GM03348 (cell line): Measurements from ENCODE around the gene MLLT6.

ENCODE experiments used
- DNase-seq: peaks from one replicate; pipeline ENCODE4 v3.0.0; 2012; ENCODE audit warnings: low spot score

The MLLT6 gene

DNA sequence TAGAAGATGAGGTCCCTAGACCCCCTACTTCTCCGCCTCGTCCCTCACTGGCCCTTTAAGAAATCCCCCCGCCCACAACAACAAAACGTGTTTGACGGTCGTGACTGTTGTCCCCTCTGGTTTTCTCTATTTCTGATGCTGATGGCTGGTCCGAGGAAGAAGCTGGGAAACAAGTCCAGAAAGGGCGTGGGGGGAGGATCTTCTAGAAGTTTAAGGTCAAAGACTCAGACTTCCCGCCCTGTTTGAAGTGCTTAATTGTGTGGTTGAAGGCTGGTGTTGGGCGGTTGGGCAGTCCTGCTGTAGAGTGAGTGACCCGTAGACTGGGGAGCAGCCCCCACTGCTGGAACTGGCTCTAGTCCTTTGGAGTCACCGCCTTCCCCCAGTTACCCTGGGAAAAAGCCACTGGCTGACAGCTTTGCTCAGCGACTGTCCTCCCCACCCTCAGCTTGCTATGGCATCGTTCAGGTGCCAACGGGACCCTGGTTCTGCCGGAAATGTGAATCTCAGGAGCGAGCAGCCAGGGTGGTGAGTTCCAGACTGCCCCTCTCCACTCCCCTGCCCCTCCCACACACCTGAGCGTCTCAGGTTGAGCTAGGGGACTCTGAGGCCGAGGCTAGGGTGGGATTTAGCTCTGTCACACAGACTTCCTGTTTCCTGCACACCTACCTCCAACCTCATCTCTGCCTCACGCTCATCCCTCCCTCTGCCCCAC, 1.6 kb downstream of the MLLT6 start:
- peak; percentile 40 for DNase-seq

GRCh38 chr17:38707678-38708351, 2.7 kb downstream of the MLLT6 start:
- DNase-seq, result no peak

GRCh38 chr17:38709104-38709820, 4.2 kb downstream of the MLLT6 start:
- no peak for DNase-seq

GRCh38 chr17:38709864-38710603, 5.0 kb downstream of the MLLT6 start:
- DNase-seq, result no peak

- DNase-seq, result no peak
Observed at GRCh38 chr17:38710604-38710962, 5.5 kb downstream of the MLLT6 start.

DNA sequence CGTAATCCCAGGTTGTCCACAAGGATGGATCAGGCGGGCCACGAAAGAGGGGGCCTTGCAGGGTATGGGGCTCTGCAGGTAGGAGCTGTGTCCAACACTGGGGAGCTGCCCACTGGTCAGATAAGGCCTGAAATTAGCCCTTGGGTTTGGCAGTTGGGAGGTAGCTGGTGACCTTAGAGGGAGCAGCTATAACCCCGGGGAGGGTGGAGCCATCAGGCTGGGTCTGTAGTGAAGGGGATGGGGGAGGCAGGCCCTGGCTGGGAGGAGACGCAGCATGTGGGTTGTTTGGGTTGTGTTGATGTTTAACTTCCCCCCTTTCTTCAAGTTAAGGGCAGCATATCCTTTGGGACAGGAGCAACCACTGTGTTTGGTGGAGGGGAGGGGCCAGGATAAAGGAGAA, 5.9 kb downstream of the MLLT6 start:
- no peak for DNase-seq

DNA sequence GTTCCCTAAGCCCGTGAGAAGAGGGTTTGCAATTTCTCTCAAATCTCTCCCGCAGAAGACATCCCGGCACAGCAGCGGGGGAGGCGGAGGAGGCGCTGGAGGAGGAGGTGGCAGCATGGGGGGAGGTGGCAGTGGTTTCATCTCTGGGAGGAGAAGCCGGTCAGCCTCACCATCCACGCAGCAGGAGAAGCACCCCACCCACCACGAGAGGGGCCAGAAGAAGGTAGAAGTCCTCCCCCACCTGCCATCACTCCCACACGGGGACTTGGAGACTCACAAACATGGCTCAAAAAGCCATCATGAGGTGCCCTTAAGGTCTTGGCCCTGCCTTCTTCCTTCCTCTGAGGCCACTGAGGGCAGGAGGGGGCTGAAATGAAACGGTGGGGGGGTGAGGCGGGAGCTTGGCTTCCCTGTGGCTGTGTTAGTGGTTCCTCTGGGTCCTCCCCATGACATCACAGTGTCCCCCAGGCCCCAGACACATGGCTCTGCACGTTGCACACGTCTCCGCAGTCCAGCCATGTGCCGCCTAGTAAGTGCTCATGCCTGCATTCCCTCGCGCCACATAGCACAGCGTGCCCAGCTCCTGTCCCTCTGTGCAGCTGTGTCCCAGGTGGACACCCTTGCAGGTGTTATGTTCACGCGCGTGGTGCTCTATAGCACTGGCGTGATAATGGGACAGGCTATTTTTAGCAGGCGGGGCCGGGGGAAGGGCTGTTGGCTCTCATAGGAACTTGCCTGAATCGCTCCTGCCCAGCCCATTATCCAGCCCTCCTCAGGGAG, 6.9 kb downstream of the MLLT6 start:
- DNase-seq, result no peak

GRCh38 chr17:38712593-38712992, 7.5 kb downstream of the MLLT6 start:
- no peak for DNase-seq

DNA sequence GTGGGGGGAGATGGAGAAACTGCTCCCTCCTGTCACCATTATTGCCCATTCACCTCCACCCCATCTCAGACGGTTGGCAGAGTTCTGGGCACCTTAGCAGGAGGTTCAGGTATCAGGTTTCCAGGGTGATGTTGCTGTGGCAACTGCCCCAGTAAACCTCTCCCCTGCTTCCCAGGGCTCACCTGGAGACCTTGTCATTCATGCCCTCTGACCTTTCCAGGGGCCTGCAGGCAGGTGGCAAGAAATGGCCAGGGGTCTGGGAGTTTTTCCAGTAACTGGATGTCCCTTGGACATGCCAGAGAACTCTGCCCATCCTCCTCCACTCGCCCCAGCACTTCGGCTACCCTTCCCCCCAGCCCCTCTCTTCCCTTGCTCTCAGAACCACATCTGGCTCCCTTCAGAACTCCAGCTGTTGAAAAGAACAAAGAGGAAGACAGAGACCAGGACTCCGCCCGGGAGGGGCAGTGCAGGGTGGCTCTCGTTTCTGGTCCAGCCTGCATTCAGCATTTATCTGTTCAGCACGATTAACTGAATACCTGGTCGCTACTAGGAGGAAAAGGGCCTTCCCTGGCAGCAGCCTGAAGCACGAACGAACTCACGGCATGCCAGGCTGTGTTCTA, 8.5 kb downstream of the MLLT6 start:
- DNase-seq, result no peak

DNA sequence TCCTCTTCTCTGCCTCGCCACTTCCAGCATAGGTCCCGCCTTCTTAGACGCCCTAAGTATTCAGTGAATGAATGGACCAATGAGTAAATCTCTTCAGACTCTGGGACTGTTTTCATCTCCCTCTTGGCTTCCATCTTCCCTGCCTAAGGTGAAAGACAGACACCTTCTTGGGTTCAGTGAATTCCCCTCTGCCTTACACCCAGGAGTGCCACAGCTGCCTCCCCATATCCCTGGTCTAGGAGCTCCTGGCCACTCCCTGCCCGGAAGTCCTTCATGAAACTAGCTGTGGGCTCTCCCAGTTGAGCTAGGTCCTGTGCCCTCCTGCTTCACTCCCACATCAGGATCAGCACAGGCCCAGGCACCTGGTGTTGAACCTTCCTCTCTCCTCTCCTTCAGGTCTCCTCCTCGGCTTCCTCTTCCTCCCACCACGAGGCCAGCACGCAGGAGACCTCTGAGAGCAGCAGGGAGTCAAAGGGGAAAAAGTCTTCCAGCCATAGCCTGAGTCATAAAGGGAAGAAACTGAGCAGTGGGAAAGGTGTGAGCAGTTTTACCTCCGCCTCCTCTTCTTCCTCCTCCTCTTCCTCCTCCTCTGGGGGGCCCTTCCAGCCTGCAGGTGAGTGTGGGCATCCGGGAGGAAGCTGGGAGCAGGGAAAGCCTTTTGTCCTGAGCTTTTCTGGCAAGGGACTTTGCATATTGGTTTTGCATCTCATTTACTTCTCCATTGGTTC, 10.3 kb downstream of the MLLT6 start:
- DNase-seq, result no peak

DNA sequence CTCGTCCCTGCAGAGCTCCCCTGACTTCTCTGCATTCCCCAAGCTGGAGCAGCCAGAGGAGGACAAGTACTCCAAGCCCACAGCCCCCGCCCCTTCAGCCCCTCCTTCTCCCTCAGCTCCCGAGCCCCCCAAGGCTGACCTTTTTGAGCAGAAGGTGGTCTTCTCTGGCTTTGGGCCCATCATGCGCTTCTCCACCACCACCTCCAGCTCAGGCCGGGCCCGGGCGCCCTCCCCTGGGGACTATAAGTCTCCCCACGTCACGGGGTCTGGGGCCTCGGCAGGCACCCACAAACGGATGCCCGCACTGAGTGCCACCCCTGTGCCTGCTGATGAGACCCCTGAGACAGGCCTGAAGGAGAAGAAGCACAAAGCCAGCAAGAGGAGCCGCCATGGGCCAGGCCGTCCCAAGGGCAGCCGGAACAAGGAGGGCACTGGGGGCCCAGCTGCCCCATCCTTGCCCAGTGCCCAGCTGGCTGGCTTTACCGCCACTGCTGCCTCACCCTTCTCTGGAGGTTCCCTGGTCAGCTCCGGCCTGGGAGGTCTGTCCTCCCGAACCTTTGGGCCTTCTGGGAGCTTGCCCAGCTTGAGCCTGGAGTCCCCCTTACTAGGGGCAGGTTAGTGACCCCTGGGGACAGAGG, 11.4 kb downstream of the MLLT6 start:
- DNase-seq, result no peak

- DNase-seq, result no peak
Observed at GRCh38 chr17:38717139-38717745, 12.2 kb downstream of the MLLT6 start.

- no peak for DNase-seq
Observed at GRCh38 chr17:38719289-38719942, 14.3 kb downstream of the MLLT6 start.

- no peak for DNase-seq
Observed at GRCh38 chr17:38719943-38720641, 15.0 kb downstream of the MLLT6 start.

GRCh38 chr17:38720941-38721340, 15.9 kb downstream of the MLLT6 start:
- no peak for DNase-seq

- no peak for DNase-seq
Observed at GRCh38 chr17:38721802-38722201, 16.7 kb downstream of the MLLT6 start.

GRCh38 chr17:38724337-38724988, 19.4 kb downstream of the MLLT6 start:
- DNase-seq, result no peak

GRCh38 chr17:38725066-38725465, 20.0 kb downstream of the MLLT6 start:
- no peak for DNase-seq
